ENCODE results near the gene CRELD2. TPM values are rescaled to one million over a fixed set of nuclear protein-coding genes. Genes with fewer than 3 reads are reported as not detected.
A peak's percentile ranks its signal among the peaks of the same experiment; 100 is the strongest.

CRELD2 gene
- polyA plus RNA-seq, 3 donors: 20.3 to 33.2 (median 27.6) TPM

DNA sequence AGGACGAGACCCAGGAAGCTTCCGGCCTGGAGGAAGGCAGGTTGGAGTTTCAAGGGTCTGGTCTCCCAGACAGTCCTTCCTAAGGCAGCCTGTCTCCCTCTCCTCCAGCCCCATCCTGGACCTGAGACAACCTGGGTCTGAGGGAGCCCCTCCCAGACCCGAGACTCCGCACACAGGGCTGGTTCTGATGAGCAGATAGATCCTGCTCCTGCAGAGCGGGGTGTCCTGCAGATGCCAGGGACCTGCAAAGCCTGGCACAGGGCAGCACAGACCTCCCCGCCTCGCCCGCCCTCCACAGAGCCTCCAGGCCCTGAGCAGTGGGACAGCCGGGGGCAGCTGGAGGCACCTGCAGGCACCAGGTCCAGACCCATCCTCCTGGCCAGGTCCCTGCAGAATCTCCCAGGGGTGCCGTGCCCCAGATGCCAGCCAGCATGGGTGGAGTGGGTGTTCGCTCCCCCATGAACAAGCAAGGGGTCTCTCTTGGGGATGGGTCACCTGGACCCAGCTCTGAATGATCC lies 49.9 kb downstream of the CRELD2 start:
- Histone ChIP-seq H2AFZ (ENCODE audit: insufficient read depth, low read depth, low read length, poor library complexity, severe bottlenecking) (no peak overlapping the region), H3K9me3 (replicated peaks in 1 of 2; ENCODE audit: control insufficient read depth in 1 of 2, insufficient read depth in 1 of 2, low read length in 2 of 2) (no peaks in the 10 kb centered on the region), H3K27me3 (ENCODE audit: control insufficient read depth in 2 of 2, insufficient read depth in 2 of 2, low read length in 2 of 2) (peaks cover 0 to 10% of the 10 kb centered on the region in 2 donors), H3K36me3 (replicated peaks in 1 of 2; ENCODE audit: control insufficient read depth in 1 of 2, insufficient read depth in 2 of 2, low read length in 2 of 2) (peaks cover 17 to 18% of the 10 kb centered on the region in 2 donors), H3K9ac (ENCODE audit: insufficient read depth, low read length, poor library complexity, severe bottlenecking) (no peak overlapping the region), H3K79me2 (ENCODE audit: insufficient read depth, low read length) (peaks cover 18% of the 10 kb centered on the region), H3K4me1 (ENCODE audit: control insufficient read depth in 1 of 2, insufficient read depth in 2 of 2, low read length in 2 of 2) (peaks cover 73 to 85% of the 10 kb centered on the region in 2 donors), H4K20me1 (ENCODE audit: insufficient read depth, low read length) (peaks cover 51% of the 10 kb centered on the region), H3K4me3 (replicated peaks in 1 of 3; ENCODE audit: low read depth in 2 of 3, low read length in 3 of 3) (peak overlapping the region in 1 of 3 experiments; percentile 69), H3K4me2 (replicated peaks; ENCODE audit: extremely low read depth, low read length, poor library complexity, severe bottlenecking) (no peak overlapping the region), H3K27ac (ENCODE audit: low read depth in 1 of 2, low read length in 2 of 2) (no peak overlapping the region)
- intact Hi-C loops (cut with micrococcal nuclease): loop anchor here in 1 of 2 donors (10.0 kb wide), 1 partner anchor 336 kb away; the partner anchor contains the start of gene PLXNB2
- TF ChIP-seq, protein P1, sequence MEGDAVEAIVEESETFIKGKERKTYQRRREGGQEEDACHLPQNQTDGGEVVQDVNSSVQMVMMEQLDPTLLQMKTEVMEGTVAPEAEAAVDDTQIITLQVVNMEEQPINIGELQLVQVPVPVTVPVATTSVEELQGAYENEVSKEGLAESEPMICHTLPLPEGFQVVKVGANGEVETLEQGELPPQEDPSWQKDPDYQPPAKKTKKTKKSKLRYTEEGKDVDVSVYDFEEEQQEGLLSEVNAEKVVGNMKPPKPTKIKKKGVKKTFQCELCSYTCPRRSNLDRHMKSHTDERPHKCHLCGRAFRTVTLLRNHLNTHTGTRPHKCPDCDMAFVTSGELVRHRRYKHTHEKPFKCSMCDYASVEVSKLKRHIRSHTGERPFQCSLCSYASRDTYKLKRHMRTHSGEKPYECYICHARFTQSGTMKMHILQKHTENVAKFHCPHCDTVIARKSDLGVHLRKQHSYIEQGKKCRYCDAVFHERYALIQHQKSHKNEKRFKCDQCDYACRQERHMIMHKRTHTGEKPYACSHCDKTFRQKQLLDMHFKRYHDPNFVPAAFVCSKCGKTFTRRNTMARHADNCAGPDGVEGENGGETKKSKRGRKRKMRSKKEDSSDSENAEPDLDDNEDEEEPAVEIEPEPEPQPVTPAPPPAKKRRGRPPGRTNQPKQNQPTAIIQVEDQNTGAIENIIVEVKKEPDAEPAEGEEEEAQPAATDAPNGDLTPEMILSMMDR (IDR thresholded peaks at IDR 0.05): no peak
- Mint-ChIP-seq H3K9me3 (no peaks in the 10 kb centered on the region), H3K36me3 (peaks cover 18% of the 10 kb centered on the region in 2 donors), H3K4me3 (peak overlapping the region in 1 of 2 donors; percentile 81), H3K4me1 (peaks cover 61% of the 10 kb centered on the region), H3K27me3 (ENCODE audit: low read depth in 3 of 3) (peaks cover 0 to 5% (median 0%) of the 10 kb centered on the region in 3 donors), H3K27ac (peak overlapping the region in 6 of 7 donors; percentile 31 to 94 (median 81))
- peak in 1 of 3 donors; percentile 23 for DNase-seq
- WGBS (ENCODE audit: insufficient coverage): 92% methylated on average over 9 of the region's 11 CpGs

DNA sequence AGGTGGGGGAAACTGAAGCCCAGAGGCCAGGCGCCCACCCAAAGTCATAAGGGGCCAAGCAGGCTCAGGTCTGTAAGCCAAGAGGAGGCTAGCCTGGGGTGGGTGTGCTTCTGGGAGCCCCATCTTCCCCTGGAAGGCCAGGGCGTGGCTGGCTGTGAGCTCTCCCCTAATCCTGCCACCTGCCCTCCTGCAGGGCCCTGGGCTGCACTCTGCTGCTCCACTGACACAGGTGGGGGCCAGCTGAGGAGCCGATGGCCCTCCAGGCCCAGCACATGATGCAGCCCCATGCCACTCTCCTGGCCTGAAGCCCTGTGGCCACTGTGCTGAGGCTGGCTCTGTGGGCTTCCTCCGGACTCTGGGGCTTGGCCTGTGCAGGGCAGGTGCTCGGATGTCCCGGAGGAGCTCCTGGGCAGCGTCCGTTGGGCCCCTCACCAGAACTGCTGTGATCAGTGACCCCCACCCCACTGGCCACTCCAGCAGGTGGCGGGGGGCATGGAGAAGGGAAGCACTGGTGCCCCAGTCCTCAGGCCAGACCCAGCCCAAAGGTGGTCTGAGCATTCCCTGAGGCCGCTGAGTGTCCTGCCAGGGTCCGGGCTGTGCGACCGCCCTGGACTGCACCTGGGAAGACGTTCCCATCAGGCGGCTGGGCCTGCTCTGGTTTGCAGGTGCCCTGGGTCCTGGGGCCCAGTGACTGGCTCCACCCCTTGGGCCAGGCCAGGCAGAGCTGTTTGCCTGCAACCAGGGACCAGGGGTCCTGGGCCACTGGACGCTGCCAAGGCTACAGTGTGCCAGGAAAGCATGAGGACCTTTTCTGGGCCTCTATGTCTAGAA lies 50.6 kb downstream of the CRELD2 start:
- Histone ChIP-seq H2AFZ (ENCODE audit: insufficient read depth, low read depth, low read length, poor library complexity, severe bottlenecking) (no peak overlapping the region), H3K36me3 (replicated peaks in 1 of 2; ENCODE audit: control insufficient read depth in 1 of 2, insufficient read depth in 2 of 2, low read length in 2 of 2) (peaks cover 11% of the 10 kb centered on the region in 2 donors), H3K27me3 (ENCODE audit: control insufficient read depth in 2 of 2, insufficient read depth in 2 of 2, low read length in 2 of 2) (peaks cover 0 to 10% of the 10 kb centered on the region in 2 donors), H3K4me2 (replicated peaks; ENCODE audit: extremely low read depth, low read length, poor library complexity, severe bottlenecking) (no peak overlapping the region), H3K79me2 (ENCODE audit: insufficient read depth, low read length) (peaks cover 12% of the 10 kb centered on the region), H3K4me3 (replicated peaks in 1 of 3; ENCODE audit: low read depth in 2 of 3, low read length in 3 of 3) (no peak overlapping the region), H3K9me3 (replicated peaks in 1 of 2; ENCODE audit: control insufficient read depth in 1 of 2, insufficient read depth in 1 of 2, low read length in 2 of 2) (no peaks in the 10 kb centered on the region), H3K27ac (ENCODE audit: low read depth in 1 of 2, low read length in 2 of 2) (no peak overlapping the region), H3K9ac (ENCODE audit: insufficient read depth, low read length, poor library complexity, severe bottlenecking) (no peak overlapping the region), H3K4me1 (ENCODE audit: control insufficient read depth in 1 of 2, insufficient read depth in 2 of 2, low read length in 2 of 2) (peaks cover 66 to 78% of the 10 kb centered on the region in 2 donors), H4K20me1 (ENCODE audit: insufficient read depth, low read length) (peaks cover 44% of the 10 kb centered on the region)
- WGBS (ENCODE audit: insufficient coverage): 96% methylated on average over 14 of the region's 16 CpGs
- TF ChIP-seq, protein P1 (IDR thresholded peaks at IDR 0.05): no peak
- Mint-ChIP-seq H3K4me1 (peaks cover 54% of the 10 kb centered on the region), H3K36me3 (peaks cover 11% of the 10 kb centered on the region in 2 donors), H3K27me3 (ENCODE audit: low read depth in 3 of 3) (peaks cover 0 to 5% (median 0%) of the 10 kb centered on the region in 3 donors), H3K27ac (peak overlapping the region in 5 of 7 donors; percentile 14 to 94 (median 57)), H3K4me3 (no peak overlapping the region), H3K9me3 (no peaks in the 10 kb centered on the region)
- DNase-seq: peak in 1 of 3 donors; percentile 24
- intact Hi-C loops (cut with micrococcal nuclease): loop anchor here in 1 of 2 donors (10.0 kb wide), 1 partner anchor 336 kb away; the partner anchor contains the start of gene PLXNB2

Measured in CD14-positive monocyte (primary cell).